ENCODE results near the gene PRR15L. TPM values are rescaled to one million over a fixed set of nuclear protein-coding genes. Genes with fewer than 3 reads are reported as not detected.

The PRR15L gene
- total RNA-seq, result not detected in 2 replicates

GRCh38 chr17:47957591-47958490 is at the start of gene PRR15L:
Gene PRR15L (minus strand): TSS chr17:47957883. CDS start chr17:47953234, 4,649 bp downstream.

GRCh38 chr17:47970725-47971499 is 13.2 kb upstream of the PRR15L start, which contains the start of gene CDK5RAP3:
Gene CDK5RAP3 (plus strand): TSS chr17:47971113. CDS start chr17:47971147, 34 bp downstream.

GRCh38 chr17:47941246-47942095 is 16.2 kb downstream of the PRR15L start, which contains the start of gene PNPO:
Gene PNPO (plus strand): TSS chr17:47941571. CDS start chr17:47941676, 105 bp downstream.

Other genes with a start within 250 kb of the PRR15L start
- gene TBX21, start 224.6 kb downstream of the PRR15L start, total RNA-seq, result not detected in 2 replicates
- 5.0 and 9.9 TPM in 2 replicates for gene OSBPL7, start 136.1 kb downstream of the PRR15L start, total RNA-seq
- gene MRPL10, start 126.3 kb downstream of the PRR15L start, total RNA-seq, result 27.9 and 39.9 TPM in 2 replicates
- not detected in 2 replicates for gene LRRC46, start 126.2 kb downstream of the PRR15L start, total RNA-seq
- 15.2 and 17.1 TPM in 2 replicates for gene SCRN2, start 116.6 kb downstream of the PRR15L start, total RNA-seq
- gene SP6, start 106.7 kb downstream of the PRR15L start, total RNA-seq, result 0.16 TPM in 1 of 2 replicates, not detected in the other
- 0.54 and 2.1 TPM in 2 replicates for gene SP2, start 61.6 kb downstream of the PRR15L start, total RNA-seq
- gene PNPO, start 16.3 kb downstream of the PRR15L start, total RNA-seq, result 20.4 and 26.9 TPM in 2 replicates
- 46.3 and 58.3 TPM in 2 replicates for gene CDK5RAP3, start 13.2 kb upstream of the PRR15L start, total RNA-seq
- gene COPZ2, start 79.9 kb upstream of the PRR15L start, total RNA-seq, result 46.8 and 64.2 TPM in 2 replicates
- 87.9 and 113 TPM in 2 replicates for gene NFE2L1, start 90.5 kb upstream of the PRR15L start, total RNA-seq
- gene CBX1, start 143.6 kb upstream of the PRR15L start, total RNA-seq, result 31.1 and 33.2 TPM in 2 replicates
- 8.3 and 11.8 TPM in 2 replicates for gene SNX11, start 149.9 kb upstream of the PRR15L start, total RNA-seq

All from cardiac atrium fibroblast (primary cell).